T-helper 1 cell treated with Interleukin-12 subunit alpha and Interleukin-12 subunit beta and Interleukin-4 antibody, amounts not matched to agents 30 μg/mL and 1 μg/mL, for 36 hours (primary cell): ENCODE data around the gene RPL5.

ENCODE experiments used
- H3K27ac Mint-ChIP-seq: one replicate; pipeline ENCODE4 v1.8.0; 2021; ENCODE audit warnings: mild to moderate bottlenecking, mixed read lengths
- H3K27me3 Mint-ChIP-seq: one replicate; pipeline ENCODE4 v1.8.0; 2021; ENCODE audit warnings: low read depth, mixed read lengths
- H3K36me3 Mint-ChIP-seq: one replicate; pipeline ENCODE4 v1.8.0; 2021; ENCODE audit warnings: low read depth, mixed read lengths
- H3K4me1 Mint-ChIP-seq: one replicate; pipeline ENCODE4 v1.8.0; 2021; ENCODE audit warnings: low read depth, mixed read lengths
- H3K4me3 Mint-ChIP-seq: one replicate; pipeline ENCODE4 v1.8.0; 2021; ENCODE audit warnings: mild to moderate bottlenecking, moderate library complexity, mixed read lengths
- H3K9me3 Mint-ChIP-seq: one replicate; pipeline ENCODE4 v1.8.0; 2021; ENCODE audit warnings: mixed read lengths

RPL5 gene

DNA sequence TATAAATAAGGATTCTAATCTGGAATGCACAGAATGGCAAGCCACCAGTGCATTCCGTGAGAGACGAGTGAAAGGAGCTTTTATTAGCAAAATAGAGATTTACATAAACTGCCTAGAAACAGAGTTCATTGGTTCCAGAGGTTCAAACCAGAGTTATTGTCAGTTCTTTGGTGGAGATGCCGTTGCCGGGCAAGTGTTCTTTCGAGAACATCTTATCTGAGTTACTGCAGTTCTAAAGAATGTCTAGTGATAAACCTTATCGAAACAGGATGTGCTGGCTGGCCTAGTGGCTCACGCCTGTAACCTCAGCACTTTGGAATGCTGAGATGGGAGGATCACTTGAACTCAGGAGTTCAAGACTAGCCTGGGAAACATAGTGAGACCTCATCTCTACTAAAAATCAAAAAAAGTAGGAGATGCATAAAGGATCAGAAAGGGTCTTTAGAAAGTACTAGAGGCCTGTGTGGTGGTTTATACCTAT lies 27.1 kb upstream of the RPL5 start:
- H3K9me3 Mint-ChIP-seq = no peaks in the 10 kb centered on the region
- peaks cover 36% of the 10 kb centered on the region for H3K27me3 Mint-ChIP-seq
- no peak overlapping the region for H3K4me3 Mint-ChIP-seq
- no peak overlapping the region for H3K27ac Mint-ChIP-seq
- H3K4me1 Mint-ChIP-seq = no peaks in the 10 kb centered on the region
- no peaks in the 10 kb centered on the region for H3K36me3 Mint-ChIP-seq

DNA sequence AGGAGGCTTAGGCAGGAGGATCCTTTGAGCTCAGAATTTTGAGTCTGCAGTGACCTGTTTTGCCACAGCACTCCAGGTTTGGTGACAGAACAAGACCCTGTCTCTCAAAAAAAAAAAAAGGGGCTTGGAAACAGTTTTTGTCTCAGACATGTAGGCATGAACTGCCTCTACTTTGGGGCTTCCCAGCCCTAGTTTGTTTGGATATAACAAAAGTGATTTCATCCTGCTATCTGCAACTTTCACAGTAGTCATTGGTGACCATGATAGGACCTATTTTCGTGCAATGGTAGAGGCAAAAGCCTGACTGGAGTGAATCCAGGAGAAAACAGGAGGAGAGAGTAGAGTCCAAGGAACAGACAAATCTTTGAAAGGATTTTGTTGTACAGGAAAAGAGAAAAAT lies 26.6 kb upstream of the RPL5 start:
- Mint-ChIP-seq H3K4me1 (no peaks in the 10 kb centered on the region), H3K4me3 (no peak overlapping the region), H3K36me3 (no peaks in the 10 kb centered on the region), H3K27ac (no peak overlapping the region), H3K9me3 (no peaks in the 10 kb centered on the region), H3K27me3 (peaks cover 36% of the 10 kb centered on the region)

GRCh38 chr1:92808381-92808780 lies 23.5 kb upstream of the RPL5 start:
- no peaks in the 10 kb centered on the region for H3K9me3 Mint-ChIP-seq

GRCh38 chr1:92816732-92817131 lies 15.1 kb upstream of the RPL5 start:
- H3K9me3 Mint-ChIP-seq = no peaks in the 10 kb centered on the region
- no peaks in the 10 kb centered on the region for H3K36me3 Mint-ChIP-seq
- H3K27me3 Mint-ChIP-seq = peaks cover 49% of the 10 kb centered on the region
- H3K27ac Mint-ChIP-seq = no peak overlapping the region
- no peak overlapping the region for H3K4me3 Mint-ChIP-seq
- no peaks in the 10 kb centered on the region for H3K4me1 Mint-ChIP-seq

More at GRCh38 chr1:92808381-92808780, 23.5 kb upstream of the RPL5 start:
- H3K27me3 Mint-ChIP-seq = peaks cover 49% of the 10 kb centered on the region
- no peak overlapping the region for H3K4me3 Mint-ChIP-seq
- H3K27ac Mint-ChIP-seq = no peak overlapping the region
- H3K4me1 Mint-ChIP-seq = no peaks in the 10 kb centered on the region
- H3K36me3 Mint-ChIP-seq = no peaks in the 10 kb centered on the region

- Mint-ChIP-seq H3K9me3 (no peaks in the 10 kb centered on the region), H3K27me3 (peaks cover 45% of the 10 kb centered on the region), H3K4me1 (no peaks in the 10 kb centered on the region), H3K4me3 (no peak overlapping the region), H3K36me3 (no peaks in the 10 kb centered on the region), H3K27ac (no peak overlapping the region)
These were observed 14.6 kb upstream of the RPL5 start for GRCh38 chr1:92817137-92817697.

DNA sequence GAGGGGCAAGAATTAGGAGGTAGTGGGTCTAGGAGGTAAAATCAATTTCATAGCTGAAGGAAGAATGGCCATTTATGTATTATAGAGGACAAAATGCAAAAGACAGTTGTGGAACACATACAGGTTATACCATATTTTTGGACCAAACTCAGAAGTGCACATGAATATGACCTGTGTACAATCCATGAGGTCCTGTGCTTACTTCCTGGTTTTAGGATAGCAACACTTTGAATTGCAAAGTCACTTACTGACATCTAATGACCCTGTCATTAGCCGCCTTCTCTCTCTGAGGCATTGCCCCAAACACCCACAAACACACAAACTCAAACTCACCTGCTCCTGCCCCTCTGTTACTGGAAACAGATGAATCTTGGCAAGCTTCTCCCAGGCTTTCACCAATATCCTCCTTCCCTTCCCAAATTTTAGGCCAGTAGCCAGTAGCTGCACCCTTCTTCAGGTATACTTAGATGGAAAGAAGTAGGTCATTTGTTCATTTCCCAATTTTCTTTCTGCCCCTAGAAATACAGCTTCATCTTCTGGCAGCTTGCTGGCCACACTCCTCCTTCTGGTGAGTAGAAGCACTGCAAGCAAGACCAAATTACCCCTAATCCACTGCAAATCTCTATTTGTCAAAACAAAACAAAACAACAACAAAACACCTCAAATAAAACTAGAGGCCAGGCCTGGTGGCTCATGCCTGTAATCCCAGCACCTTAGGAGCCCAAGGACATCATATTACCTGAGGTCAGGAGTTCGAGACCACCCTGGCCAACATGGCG lies 13.7 kb upstream of the RPL5 start:
- Mint-ChIP-seq H3K27me3 (peaks cover 37% of the 10 kb centered on the region), H3K27ac (no peak overlapping the region), H3K4me1 (no peaks in the 10 kb centered on the region), H3K9me3 (no peaks in the 10 kb centered on the region), H3K4me3 (no peak overlapping the region), H3K36me3 (no peaks in the 10 kb centered on the region)

DNA sequence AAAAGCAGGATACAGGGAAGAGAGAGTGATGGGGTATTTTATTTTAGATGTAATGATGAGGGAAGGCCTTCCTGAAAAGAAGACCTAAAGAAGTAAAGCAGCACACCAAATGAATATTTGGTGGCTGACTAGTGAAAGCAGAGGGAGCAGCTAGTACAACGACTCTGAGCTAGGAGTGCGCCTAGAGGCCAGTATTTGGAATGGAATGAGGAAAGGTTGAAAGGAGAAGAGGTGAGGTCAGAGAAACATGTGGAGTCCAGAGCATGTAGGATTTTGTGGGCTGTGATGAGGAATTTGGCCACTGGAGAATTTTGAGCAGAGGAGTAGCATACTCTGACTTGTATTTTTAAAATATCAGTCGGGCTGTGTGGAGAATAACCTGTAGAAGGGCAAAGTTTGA lies 11.8 kb upstream of the RPL5 start:
- Mint-ChIP-seq H3K9me3 (no peaks in the 10 kb centered on the region), H3K4me3 (no peak overlapping the region), H3K27ac (no peak overlapping the region), H3K36me3 (no peaks in the 10 kb centered on the region), H3K4me1 (no peaks in the 10 kb centered on the region), H3K27me3 (peaks cover 24% of the 10 kb centered on the region)

- Mint-ChIP-seq H3K4me1 (no peaks in the 10 kb centered on the region), H3K27me3 (peaks cover 23% of the 10 kb centered on the region), H3K36me3 (no peaks in the 10 kb centered on the region), H3K27ac (no peak overlapping the region), H3K4me3 (no peak overlapping the region), H3K9me3 (no peaks in the 10 kb centered on the region)
These were observed 11.3 kb upstream of the RPL5 start for GRCh38 chr1:92820551-92820950.

GRCh38 chr1:92822879-92823278 lies 9.0 kb upstream of the RPL5 start:
- Mint-ChIP-seq H3K36me3 (no peaks in the 10 kb centered on the region), H3K4me1 (no peaks in the 10 kb centered on the region), H3K27ac (no peak overlapping the region), H3K4me3 (no peak overlapping the region), H3K27me3 (peaks cover 12% of the 10 kb centered on the region), H3K9me3 (no peaks in the 10 kb centered on the region)

DNA sequence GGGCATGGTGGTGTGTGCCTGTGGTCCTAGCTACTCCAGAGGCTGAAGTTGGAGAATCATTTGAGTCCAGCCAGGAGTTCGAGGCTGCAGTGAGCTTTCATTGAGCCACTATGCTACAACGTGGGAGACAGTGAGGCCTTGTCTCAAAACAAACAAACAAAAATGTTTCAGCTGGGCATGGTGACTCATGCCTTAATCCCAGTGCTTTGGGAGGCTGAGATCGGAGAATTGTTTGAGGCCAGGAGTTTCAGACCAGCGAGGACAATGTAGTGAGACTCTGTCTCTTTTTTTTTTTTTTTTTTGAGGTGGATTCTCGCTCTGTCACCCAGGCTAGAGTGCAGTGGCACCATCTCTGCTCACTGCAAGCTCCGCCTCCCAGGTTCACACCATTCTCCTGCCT lies 5.0 kb upstream of the RPL5 start:
- Mint-ChIP-seq H3K4me1 (peaks cover 4% of the 10 kb centered on the region), H3K27ac (no peak overlapping the region), H3K27me3 (no peaks in the 10 kb centered on the region), H3K36me3 (no peaks in the 10 kb centered on the region), H3K4me3 (no peak overlapping the region), H3K9me3 (no peaks in the 10 kb centered on the region)

DNA sequence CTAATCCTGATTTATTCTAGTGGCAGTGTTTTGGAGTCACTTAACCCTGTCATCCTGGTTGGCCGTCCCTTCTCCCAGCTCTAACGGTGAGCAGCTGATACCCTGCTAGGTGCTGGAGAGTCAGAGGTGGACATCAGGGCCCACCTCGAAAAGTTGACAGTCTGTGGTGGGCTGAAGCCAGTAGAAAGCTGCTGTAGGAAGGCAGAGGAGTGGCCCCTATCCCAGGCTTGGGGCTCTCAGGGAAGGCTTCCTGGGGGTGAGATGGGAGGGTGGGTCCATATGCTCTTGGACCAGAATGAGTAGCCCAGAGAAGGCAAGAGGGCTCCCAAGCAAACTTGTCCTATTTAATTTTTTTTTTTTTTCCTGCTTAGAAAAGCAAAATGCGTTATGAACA lies 475 bp upstream of the RPL5 start:
- Mint-ChIP-seq H3K27ac (peak overlapping the region; percentile 96), H3K27me3 (no peaks in the 10 kb centered on the region), H3K36me3 (peaks cover 42% of the 10 kb centered on the region), H3K9me3 (no peaks in the 10 kb centered on the region), H3K4me3 (peak overlapping the region; percentile 96), H3K4me1 (peaks cover 40% of the 10 kb centered on the region)

GRCh38 chr1:92832537-92833114 lies 786 bp downstream of the RPL5 start:
- Mint-ChIP-seq H3K4me3 (peak overlapping the region; percentile 96), H3K36me3 (peaks cover 54% of the 10 kb centered on the region), H3K9me3 (no peaks in the 10 kb centered on the region), H3K27ac (peak overlapping the region; percentile 96), H3K27me3 (no peaks in the 10 kb centered on the region), H3K4me1 (peaks cover 47% of the 10 kb centered on the region)

GRCh38 chr1:92833840-92834239 lies 2.0 kb downstream of the RPL5 start:
- Mint-ChIP-seq H3K4me1 (peaks cover 55% of the 10 kb centered on the region), H3K27ac (peak overlapping the region; percentile 37), H3K27me3 (no peaks in the 10 kb centered on the region), H3K36me3 (peaks cover 62% of the 10 kb centered on the region), H3K4me3 (peak overlapping the region; percentile 96), H3K9me3 (no peaks in the 10 kb centered on the region)

DNA sequence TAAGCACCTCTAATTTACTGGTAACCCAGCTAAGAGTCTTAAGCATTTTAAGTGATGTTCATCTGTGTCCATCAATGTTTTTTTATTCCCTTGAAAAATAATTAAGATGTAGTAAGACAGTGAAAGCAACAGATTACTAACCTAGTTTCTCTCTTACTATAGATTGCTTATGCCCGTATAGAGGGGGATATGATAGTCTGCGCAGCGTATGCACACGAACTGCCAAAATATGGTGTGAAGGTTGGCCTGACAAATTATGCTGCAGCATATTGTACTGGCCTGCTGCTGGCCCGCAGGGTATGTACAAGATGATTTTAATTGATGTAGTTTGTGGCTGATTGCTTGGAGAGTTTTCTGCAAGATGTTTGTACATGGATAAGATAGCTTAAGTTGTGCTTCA lies 2.8 kb downstream of the RPL5 start:
- Mint-ChIP-seq H3K27me3 (no peaks in the 10 kb centered on the region), H3K4me3 (peak overlapping the region; percentile 96), H3K9me3 (no peaks in the 10 kb centered on the region), H3K27ac (no peak overlapping the region), H3K36me3 (peaks cover 67% of the 10 kb centered on the region), H3K4me1 (peaks cover 59% of the 10 kb centered on the region)

DNA sequence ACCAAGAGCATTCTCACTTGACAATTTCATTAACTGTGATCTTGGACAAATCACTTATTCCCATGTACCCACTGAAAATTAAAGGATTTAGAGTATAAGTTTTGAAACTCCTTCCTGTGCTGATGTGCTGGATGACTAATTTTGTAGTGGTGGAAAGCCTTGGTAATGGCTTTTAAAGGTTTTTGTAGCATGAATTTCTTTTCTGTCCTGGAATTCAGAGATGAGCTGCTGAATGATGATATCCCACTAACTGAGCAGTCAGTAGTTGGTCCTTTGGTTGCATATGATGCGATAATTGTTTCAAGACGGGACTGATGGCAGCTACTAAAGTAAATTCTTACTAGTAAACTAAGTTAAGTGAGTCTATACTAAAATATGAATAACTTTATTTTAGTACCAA lies 5.2 kb downstream of the RPL5 start:
- Mint-ChIP-seq H3K4me3 (no peak overlapping the region), H3K4me1 (peaks cover 56% of the 10 kb centered on the region), H3K36me3 (peaks cover 77% of the 10 kb centered on the region), H3K27me3 (no peaks in the 10 kb centered on the region), H3K27ac (peak overlapping the region; percentile 53), H3K9me3 (no peaks in the 10 kb centered on the region)
